ENCODE data around the gene AK5.

AK5 gene

GRCh38 chr1:77354536-77354935 is 72.7 kb downstream of the AK5 start:
- DNase-seq (ENCODE audit: low read depth): no peak

GRCh38 chr1:77355010-77355409 is 73.2 kb downstream of the AK5 start:
- peak; percentile 11 for DNase-seq (ENCODE audit: low read depth)

- no peak for DNase-seq (ENCODE audit: low read depth)
These were observed 74.3 kb downstream of the AK5 start for GRCh38 chr1:77356136-77356535.

GRCh38 chr1:77360256-77360655 is 78.4 kb downstream of the AK5 start:
- DNase-seq (ENCODE audit: low read depth): no peak

- no peak for DNase-seq (ENCODE audit: low read depth)
These were observed 79.8 kb downstream of the AK5 start for GRCh38 chr1:77361621-77362020.

GRCh38 chr1:77370161-77370560 is 88.3 kb downstream of the AK5 start:
- peak; percentile 32 for DNase-seq (ENCODE audit: low read depth)

GRCh38 chr1:77370583-77371306 is 88.9 kb downstream of the AK5 start:
- DNase-seq (ENCODE audit: low read depth): peak; percentile 98

GRCh38 chr1:77371396-77371795 is 89.6 kb downstream of the AK5 start:
- DNase-seq (ENCODE audit: low read depth): peak; percentile 55

- DNase-seq (ENCODE audit: low read depth): no peak
These were observed 91.9 kb downstream of the AK5 start for GRCh38 chr1:77373702-77374101.

- no peak for DNase-seq (ENCODE audit: low read depth)
These were observed 93.7 kb downstream of the AK5 start for GRCh38 chr1:77375541-77375940.

- DNase-seq (ENCODE audit: low read depth): no peak
These were observed 94.2 kb downstream of the AK5 start for GRCh38 chr1:77375990-77376389.

- no peak for DNase-seq (ENCODE audit: low read depth)
These were observed 97.1 kb downstream of the AK5 start for GRCh38 chr1:77378723-77379535.

- peak; percentile 53 for DNase-seq (ENCODE audit: low read depth)
These were observed 100.5 kb downstream of the AK5 start for GRCh38 chr1:77382366-77382765.

GRCh38 chr1:77383236-77383635 is 101.4 kb downstream of the AK5 start:
- DNase-seq (ENCODE audit: low read depth): peak; percentile 19

GRCh38 chr1:77385551-77385950 is 103.7 kb downstream of the AK5 start:
- peak; percentile 30 for DNase-seq (ENCODE audit: low read depth)

- DNase-seq (ENCODE audit: low read depth): no peak
These were observed 104.5 kb downstream of the AK5 start for GRCh38 chr1:77386276-77386675.

- no peak for DNase-seq (ENCODE audit: low read depth)
These were observed 105.7 kb downstream of the AK5 start for GRCh38 chr1:77387553-77387952.

- no peak for DNase-seq (ENCODE audit: low read depth)
These were observed 106.8 kb downstream of the AK5 start for GRCh38 chr1:77388661-77389060.

GRCh38 chr1:77392486-77392885 is 110.7 kb downstream of the AK5 start:
- no peak for DNase-seq (ENCODE audit: low read depth)

GRCh38 chr1:77394166-77394565 is 112.3 kb downstream of the AK5 start:
- DNase-seq (ENCODE audit: low read depth): peak; percentile 90

GRCh38 chr1:77395051-77395450 is 113.2 kb downstream of the AK5 start:
- no peak for DNase-seq (ENCODE audit: low read depth)

- no peak for DNase-seq (ENCODE audit: low read depth)
These were observed 116.3 kb downstream of the AK5 start for GRCh38 chr1:77398152-77398551.

Measured in EH (cell line).